NCI-H69 (cell line): ENCODE results near the gene NUPR1.
A peak's percentile ranks its signal among the peaks of the same experiment; 100 is the strongest.
"Not testable (repeated sequence)": the region's sequence is repeated elsewhere in the genome, so short reads cannot be mapped to it uniquely, and the experiment has no call there.

Source experiments
- DNase-seq: peaks from one replicate; lab custom pipeline; 2025; lab: John Stamatoyannopoulos, UW

Gene NUPR1

GRCh38 chr16:28498666-28499381 is 40.0 kb downstream of the NUPR1 start:
- no peak for DNase-seq

- DNase-seq = no peak
These were observed 40.7 kb downstream of the NUPR1 start for GRCh38 chr16:28497861-28498599.

GRCh38 chr16:28497386-28497785 is 41.4 kb downstream of the NUPR1 start:
- DNase-seq = no peak

DNA sequence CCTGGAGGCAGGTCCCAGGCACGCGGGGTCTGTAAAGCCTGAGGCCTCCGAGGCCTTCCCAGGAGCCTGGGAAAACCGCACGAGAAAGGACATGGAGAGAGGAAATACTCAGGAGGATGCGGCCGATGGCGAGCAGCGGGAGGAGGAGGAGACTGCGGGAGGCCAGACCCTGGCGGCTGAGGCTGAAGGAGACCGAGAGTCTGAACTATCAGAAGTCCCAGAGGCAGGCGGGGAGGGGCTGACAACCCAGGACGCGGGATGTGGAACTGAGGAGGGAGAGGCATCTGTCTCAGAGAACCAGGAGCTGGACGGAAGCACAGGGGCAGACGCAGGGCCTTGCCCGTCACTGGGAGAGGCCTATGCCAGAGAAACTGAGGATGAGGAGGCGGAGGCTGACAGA is 41.9 kb downstream of the NUPR1 start:
- DNase-seq = no peak

- no peak for DNase-seq
These were observed 42.7 kb downstream of the NUPR1 start for GRCh38 chr16:28495795-28496749.

- DNase-seq = no peak
These were observed 43.5 kb downstream of the NUPR1 start for GRCh38 chr16:28495098-28495793.

DNA sequence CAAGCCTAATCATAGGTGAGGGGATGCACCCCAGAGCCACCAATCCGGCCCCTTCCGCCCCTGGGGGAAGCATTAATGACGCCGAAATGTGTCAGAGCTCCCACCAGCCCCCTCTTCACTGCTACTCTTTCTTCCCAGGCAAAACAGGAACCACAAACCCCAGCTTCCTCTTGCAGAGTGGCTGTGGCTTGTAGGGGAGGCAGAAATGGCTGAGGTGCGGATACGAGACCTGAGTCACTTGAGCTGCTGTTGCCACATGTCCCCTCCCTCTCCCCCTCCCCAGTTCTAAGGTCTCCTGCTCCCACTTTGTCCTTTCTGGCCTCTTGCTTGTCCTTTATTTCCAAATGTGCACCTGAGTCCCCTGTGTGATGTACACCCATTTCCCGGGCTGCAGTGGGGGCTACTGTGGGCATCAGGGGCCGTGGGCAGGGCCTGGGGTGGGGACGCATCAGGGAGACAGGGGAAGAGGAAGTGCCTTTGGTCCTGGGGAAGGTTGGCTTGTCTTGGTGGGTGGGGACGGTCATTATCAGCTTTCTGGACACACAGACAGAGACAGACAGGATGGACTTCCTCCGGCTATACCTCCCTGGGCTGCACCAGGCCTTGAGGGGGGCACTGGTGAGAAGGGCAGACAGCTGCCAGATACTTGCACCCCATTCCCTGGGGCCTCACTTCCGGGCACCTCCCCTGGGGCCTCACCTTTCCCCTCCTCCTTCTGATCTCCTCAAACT is 44.5 kb downstream of the NUPR1 start, which contains the start of gene APOBR:
TSS of gene APOBR (plus strand) at position 523 of the 731 bp plus-strand sequence. CDS start at position 562, 39 bp downstream.
- no peak for DNase-seq

GRCh38 chr16:28492511-28492910 is 46.3 kb downstream of the NUPR1 start:
- DNase-seq = no peak

DNA sequence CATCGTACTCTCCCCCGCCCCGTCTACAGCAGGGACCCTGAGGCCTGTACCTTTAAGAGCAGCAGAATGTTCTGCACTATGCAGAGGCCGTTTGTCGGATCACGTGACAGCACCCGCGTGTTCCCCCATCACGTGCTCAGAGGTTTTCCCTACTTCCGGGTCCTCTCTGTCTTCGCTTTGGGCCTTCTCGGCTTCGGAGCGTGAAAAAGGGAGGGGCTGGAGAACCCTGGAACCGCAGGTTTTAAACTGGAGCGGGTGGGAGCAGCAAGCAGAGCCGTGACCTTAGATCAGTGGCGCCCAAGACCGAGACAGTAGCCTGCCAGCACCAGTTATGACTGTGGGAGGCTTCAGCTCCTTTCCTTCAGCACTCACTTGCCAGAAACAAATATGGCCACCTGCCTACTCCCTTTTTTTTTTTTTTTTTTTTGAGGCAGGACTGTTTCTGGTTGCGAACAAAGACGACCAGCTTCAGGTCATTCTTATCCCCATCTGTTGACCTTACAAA is 46.8 kb downstream of the NUPR1 start, which contains the start of gene CLN3:
TSS of gene CLN3 (minus strand) at position 105 of the 505 bp plus-strand sequence. CDS start 315 bp downstream, outside the sequence.
- peak; percentile 96 for DNase-seq

DNA sequence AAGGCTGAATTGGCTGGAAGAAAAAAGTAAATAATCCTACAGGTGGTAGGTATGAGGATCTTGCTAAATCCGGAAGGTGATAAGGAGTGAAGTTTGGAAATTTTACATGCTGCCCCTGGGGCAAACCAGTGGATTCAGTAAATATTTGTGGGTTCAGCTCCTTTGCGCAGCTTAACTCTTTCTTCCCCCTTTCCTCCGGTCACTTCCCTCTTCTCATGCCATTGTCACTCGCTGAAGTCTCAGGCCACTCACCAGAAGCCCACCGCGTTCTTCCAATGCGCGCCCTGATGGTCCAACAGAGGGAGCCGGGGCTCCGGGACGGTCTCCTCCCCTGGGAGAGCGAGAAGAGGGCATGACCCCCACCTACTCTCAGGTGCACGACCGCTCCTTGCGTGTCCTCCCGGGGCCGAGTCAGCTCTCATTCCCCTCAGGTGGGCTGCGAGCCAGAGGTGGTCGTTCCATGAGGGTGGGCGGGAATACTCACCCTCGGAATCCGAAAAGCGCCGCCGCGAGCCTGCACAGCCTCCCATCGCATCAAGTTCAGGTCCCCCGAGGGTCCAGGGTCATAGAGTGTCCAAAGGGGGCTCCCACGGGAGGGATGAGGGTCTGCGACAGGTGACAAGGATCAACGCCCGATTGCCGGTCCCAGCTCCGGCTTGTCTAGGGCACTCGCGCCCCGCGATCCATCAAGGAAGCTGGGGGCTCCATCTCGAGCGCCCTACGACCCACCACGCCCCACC is 47.4 kb downstream of the NUPR1 start:
- peak; percentile 42 for DNase-seq

GRCh38 chr16:28486266-28486665 is 52.5 kb downstream of the NUPR1 start:
- no peak for DNase-seq

DNA sequence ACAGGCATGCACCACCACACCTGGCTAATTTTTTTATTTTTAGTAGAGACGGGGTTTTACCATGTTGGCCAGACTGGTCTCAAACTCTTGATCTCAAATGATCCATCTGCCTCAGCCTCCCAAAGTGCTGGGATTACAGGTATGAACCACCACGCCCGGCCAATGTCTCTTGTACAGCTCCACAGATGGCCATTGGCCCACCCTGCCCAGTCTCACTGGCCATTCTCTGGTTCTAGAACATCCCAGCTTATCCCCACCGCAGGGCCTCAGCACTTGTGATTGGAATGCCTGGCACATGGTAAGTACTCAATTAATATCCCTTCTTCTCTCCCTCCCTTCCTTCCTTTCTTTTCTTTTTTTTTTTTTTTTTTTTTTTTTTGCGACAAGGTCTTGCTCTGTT is 55.4 kb downstream of the NUPR1 start:
- DNase-seq = not testable (repeated sequence)
